GM18867 (cell line): ENCODE results near the gene FAM43B.

ENCODE experiments used
- ATAC-seq: cut with Tn5 transposase; IDR thresholded peaks from one replicate; pipeline ENCODE4 v1.9.1; 2021; ENCODE audit warnings: mild to moderate bottlenecking, moderate library complexity; ENCODE audit not compliant: unreplicated experiment

Gene FAM43B

DNA sequence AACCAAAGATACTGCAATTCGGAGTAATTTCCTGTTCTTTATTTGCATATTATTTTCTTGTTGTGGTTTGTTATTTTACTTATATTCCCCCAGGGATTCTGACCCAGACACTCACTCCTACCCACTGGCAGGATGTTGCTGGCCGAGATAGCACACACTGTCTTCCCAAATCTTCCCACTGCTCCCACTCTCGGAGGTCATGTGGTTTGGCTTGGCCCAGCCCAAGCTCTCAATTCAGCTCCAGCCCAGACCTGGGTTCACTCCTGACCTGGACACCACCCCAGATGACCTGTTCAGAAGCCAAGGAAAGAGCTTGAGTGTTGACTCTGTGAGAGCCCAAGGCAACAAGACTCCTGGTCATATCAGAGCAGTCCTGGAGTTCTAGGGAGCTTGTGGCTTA, 1.2 kb upstream of the FAM43B start:
- no peak for ATAC-seq

DNA sequence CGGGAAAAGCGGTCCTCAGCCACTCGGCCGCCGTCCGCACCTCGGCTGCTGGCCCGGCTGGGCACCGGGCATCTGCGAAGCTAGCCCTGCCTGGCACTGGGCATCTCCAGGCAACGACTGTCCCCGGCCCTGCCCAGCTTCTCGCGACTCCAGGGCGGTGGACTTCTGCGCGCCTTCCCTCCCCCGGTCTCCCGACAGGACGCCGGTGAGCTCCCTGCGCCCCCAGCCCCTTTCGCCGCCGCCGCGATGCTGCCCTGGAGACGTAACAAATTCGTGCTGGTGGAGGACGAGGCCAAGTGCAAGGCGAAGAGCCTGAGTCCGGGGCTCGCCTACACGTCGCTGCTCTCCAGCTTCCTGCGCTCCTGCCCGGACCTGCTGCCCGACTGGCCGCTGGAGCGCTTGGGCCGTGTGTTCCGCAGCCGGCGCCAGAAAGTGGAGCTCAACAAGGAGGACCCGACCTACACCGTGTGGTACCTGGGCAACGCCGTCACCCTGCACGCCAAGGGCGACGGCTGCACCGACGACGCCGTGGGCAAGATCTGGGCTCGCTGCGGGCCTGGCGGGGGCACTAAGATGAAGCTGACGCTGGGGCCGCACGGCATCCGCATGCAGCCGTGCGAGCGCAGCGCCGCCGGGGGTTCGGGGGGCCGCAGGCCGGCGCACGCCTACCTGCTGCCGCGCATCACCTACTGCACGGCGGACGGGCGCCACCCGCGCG, 514 bp downstream of the FAM43B start:
- ATAC-seq: no peak

DNA sequence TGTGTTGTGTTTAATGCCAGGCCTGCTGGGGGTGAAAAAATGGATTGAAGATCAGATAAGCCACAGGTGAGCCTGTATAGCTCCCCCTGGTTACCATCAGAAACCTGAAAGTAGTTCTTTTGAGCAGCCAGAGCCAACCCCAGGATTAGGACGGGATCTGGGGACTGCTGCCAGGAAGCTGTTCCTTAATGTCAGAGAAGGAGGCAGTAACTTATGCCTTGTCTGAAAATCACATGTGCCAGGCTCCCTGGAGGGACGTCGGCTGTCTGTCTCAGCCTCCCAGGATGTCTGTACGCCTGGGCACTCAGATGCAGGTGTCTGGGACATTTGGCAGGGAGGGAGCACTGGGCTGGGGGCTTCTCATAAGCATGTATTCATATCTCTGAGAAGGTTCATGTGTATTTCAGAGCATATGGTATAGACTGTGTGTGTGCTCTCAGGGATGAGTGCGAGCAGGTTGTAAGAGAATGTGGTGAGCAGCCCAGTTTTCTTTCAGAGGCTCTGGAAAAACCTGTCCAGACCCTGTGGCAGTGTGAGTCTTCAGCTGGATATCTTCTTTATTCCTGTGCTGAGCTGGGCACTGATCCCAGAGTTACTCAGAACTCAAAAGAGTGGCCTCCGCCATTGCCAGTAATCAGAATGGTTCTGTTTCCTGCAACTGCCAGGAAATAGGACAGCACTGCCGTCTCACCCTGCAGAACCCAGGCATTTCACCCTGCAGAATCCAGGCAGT, 2.8 kb downstream of the FAM43B start:
- no peak for ATAC-seq

DNA sequence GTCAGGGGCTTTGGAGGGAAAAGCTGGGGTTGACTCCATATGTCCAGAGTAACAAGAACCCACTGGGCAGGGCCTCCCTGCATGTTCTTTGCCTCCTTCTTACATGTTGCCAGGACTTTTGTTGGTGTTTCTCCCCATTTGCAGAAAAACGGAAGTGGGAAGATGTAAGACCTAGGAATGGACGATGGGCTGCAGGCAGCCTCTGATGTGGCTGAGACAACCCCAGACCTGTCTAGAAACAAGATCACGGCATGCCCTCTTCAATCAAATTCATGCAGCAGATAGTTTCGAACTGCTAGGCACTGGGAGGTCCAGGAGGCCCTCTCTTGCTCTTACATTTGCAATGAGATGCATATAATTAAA, 3.4 kb downstream of the FAM43B start:
- ATAC-seq: no peak

GRCh38 chr1:20558191-20558590, 5.8 kb downstream of the FAM43B start:
- ATAC-seq: no peak

GRCh38 chr1:20560966-20561365, 8.6 kb downstream of the FAM43B start:
- no peak for ATAC-seq

DNA sequence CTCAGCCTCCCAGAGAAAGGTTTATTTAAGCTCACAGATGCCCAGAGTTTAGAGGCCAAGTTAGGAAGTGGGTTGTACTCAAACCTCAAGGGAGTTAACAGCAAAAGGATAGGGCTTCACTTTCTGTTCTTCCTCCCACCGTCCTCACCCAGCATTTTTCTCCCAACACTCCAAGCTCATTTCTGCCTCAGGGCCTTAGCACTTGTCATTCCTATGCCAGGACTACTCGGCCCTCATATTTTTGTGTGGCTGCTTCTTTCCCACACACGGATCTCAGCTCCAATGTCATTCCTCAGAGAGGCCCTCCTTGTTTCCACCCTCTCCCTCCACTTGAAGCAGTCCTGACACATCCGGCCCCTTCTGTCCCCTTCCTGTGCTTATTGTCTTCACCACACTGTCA, 12.9 kb downstream of the FAM43B start:
- no peak for ATAC-seq

GRCh38 chr1:20569523-20570098, 17.2 kb downstream of the FAM43B start:
- no peak for ATAC-seq

DNA sequence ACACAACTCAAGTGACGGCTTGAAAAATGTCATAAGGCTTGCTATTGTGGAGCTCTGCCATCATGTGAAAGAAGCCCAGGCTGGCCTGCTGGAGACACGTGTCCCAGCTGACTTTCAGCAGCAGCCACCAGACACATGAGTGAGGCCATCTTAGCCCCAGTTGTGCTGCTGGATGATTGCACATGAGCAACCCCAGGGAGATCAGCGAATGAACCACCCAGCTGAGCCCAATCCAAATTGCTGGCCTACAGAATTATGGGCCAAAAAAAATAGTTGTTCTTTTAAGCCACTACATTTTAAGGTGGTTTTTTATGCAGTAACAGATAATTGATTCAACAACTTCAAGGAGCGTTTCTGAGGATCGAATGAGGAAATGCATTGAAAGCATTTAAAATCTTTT, 19.1 kb downstream of the FAM43B start:
- ATAC-seq: no peak

DNA sequence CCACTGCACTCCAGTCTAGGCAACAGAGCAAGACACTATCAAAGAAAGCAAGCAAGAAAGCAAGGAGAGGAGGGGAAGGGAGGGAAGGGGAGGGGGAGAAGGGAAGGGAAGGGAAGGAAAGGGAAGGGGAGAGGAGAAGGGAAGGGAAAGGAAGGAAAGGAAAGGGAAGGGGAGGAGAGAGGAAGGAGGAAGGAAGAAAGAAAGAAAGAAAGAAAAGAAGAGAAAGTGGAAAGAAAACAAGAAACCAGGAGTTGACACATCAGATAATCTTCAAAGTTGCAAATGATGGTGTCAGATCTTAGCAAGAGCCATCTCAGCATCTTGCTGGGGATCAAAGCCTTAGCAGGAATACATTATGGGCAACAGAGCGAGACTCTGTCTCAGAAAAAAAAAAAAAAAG, 21.6 kb downstream of the FAM43B start:
- no peak for ATAC-seq

DNA sequence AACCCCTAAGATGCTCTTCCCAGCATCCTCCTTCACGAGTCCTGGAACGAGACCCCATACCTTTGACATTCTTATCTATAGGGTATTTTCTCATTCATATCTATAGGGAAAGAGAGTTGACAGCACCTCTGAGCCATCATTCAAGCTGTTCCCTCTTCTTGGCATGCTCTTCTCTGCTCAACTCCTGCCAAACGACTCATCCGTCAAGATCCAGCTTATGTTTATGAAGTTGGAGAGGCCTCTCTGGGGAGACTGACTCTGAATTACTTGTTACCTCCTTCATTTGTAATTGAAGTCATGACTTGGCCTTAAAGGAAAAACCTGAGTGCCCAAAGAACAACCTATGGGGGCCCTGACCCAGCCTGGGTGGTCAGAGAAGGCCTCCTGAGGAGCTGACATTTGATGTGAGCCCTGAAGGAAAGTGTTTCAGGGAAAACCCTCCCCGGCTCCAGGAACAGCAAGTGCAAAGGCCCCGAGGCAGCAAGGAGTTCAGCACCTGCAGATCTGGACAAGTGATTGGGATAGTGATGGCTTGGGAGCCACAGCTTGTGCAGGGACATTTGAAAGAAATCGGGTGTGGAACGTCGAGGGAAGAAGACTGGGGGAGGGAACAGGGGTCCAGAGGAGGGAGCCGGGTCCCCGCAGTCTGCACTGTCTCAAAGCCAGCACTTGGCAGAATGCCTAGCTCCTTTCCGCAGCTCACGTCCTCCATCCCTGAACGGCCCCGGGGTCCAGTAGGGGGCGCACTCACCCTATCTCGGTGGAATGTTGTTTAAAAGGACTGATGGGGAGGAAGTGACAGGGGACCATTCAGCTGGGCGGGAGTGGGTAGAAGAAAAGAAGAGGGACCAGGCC, 22.5 kb downstream of the FAM43B start:
- ATAC-seq: no peak

DNA sequence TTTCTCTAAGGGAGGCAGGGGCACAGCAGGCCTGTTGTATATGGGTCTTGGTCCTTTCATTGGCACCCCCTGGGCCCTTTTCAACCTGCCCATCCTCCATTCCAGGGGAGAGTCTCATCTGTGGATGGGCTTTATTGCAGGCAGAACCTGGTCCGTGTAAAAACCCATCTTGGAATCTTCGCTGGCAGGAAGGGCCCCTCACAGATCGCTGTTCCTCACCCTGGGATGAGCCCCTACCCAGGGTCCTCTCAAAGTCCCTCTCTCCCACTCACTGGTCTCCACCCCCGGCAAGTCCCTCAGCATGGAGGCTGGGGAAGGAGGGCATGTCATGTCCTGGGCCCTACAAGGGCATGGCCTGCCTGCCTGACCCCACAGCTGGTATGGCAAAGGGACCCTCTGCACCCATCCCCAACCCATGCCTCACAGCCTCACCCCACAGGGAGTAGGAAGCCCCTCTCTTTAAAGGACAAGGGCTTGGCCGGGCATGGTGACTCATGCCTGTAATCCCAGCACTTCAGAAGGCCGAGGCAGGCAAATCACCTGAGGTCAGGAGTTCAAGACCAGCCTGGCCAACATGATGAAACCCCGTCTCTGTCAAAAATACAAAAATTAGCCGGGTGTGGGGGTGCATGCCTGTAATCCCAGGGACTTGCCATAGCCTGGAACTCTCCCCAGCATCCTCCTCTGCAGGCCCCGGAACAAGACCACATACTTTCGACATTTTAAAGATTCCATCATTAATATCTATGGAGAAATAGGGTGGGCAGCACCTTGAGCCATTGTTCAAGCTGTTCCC, 23.4 kb downstream of the FAM43B start:
- ATAC-seq: no peak

DNA sequence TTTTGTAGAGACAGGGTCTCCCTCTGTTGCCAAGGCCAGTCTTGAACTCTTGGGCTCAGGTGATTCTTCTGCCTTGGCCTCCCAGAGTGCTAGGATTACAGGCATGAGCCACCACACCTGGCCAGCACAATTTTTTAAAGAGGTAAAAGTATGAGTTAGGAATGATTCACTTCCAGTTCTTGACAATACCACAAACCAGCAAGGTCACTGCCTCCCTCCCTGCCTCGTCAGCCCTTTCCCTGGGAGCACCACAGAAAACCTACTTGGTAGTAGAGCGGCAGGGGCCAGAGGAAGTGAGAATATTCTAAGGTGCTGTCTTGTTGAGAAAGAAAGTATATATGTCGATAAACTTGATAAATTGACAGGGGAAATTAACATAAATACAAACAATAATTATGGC, 25.7 kb downstream of the FAM43B start:
- no peak for ATAC-seq

- no peak for ATAC-seq
Observed at GRCh38 chr1:20578721-20579395, 26.5 kb downstream of the FAM43B start.

- no peak for ATAC-seq
Observed at GRCh38 chr1:20584890-20585289, 32.5 kb downstream of the FAM43B start.

GRCh38 chr1:20586953-20587660, 34.7 kb downstream of the FAM43B start:
- ATAC-seq: no peak

- no peak for ATAC-seq
Observed at GRCh38 chr1:20587661-20588053, 35.3 kb downstream of the FAM43B start.

- ATAC-seq: no peak
Observed at GRCh38 chr1:20588634-20589225, 36.4 kb downstream of the FAM43B start, which contains the start of gene CDA. Gene CDA (plus strand): TSS chr1:20589097. CDS start chr1:20589130, 33 bp downstream.
